Brain pericyte (primary cell): Measurements from ENCODE around the gene CELF4.

ENCODE experiments used
- DNase-seq: peaks from one replicate; pipeline ENCODE4 v3.0.0-alpha.2; 2012; ENCODE audit warnings: low read depth, low spot score

Gene CELF4

DNA sequence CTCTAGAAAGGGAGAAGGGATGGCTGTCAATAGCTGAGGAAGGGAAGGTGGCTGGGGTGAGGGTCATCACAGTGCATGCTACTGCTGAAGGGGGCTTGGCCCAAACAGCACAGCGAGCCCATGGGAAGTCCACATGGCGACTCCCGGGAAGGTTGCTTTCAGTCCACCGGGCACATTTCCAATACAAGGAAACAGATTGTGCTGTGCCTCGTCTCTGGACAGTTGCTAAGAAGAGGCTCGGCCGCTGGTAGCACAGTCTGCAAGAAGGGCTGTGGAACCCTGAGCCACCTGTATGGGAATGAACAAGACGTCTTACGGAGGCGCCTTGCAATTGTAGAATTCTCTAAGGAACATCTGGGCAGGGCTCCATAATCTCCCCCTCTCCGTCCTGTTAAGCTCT lies 123.1 kb downstream of the CELF4 start:
- DNase-seq, result no peak

- no peak for DNase-seq
Observed at GRCh38 chr18:37441821-37442220, 123.8 kb downstream of the CELF4 start.

GRCh38 chr18:37440206-37440605 lies 125.4 kb downstream of the CELF4 start:
- no peak for DNase-seq

DNA sequence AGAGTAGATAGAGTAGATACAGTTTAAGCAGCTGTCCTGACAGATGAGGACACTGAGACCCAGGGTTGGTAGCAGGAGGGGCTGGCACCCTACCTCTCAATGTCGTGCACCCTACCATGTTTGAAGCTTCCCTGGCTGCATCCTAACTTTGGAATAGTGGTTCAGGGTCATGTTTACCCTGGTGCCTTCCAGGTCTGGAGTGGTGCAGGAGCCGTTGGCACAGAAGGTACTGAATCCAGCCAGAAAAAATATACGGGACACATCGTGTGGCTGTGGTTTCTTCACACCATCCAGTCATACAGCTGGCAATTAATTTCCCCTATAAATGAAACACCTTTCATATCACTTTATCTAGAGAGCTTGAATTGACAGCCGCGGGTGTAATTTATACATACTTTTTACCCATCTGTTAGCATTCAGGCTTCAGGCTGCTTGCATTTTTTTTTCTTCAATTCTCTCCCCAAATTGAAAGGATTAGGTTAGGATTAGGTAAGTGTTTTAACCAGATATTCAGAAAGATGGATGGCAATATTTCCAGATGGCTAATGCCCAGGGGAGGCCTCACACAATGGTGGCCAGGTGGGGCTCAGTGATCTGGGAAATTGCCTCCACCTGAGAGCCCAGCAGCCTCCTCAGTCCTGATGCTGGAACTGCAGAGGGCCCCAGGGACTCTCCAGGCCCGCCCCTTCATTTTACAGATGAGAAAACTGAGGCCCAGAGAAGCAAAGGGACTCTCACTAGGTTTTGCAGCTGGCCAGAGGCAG lies 127.0 kb downstream of the CELF4 start:
- DNase-seq, result no peak

DNA sequence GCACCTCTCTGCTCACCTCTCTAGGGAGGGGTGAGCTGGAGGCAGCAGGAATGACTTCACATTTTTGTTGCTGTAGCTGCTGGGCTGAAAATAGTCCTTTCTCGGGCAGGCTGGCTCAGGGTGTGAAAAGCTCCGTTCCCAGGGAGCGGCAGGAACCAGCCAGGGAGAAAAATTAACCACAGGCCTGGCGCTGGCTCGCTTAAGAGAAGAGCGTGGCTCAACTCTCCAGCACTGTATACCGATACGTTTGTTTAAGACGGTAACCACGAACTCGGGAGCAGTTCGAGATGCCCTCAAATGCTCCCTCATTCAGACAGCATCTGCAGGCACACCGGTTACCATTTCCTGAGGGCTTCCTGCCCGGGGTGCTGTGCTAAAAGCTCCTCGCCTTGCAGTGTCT lies 129.6 kb downstream of the CELF4 start:
- DNase-seq, result no peak

DNA sequence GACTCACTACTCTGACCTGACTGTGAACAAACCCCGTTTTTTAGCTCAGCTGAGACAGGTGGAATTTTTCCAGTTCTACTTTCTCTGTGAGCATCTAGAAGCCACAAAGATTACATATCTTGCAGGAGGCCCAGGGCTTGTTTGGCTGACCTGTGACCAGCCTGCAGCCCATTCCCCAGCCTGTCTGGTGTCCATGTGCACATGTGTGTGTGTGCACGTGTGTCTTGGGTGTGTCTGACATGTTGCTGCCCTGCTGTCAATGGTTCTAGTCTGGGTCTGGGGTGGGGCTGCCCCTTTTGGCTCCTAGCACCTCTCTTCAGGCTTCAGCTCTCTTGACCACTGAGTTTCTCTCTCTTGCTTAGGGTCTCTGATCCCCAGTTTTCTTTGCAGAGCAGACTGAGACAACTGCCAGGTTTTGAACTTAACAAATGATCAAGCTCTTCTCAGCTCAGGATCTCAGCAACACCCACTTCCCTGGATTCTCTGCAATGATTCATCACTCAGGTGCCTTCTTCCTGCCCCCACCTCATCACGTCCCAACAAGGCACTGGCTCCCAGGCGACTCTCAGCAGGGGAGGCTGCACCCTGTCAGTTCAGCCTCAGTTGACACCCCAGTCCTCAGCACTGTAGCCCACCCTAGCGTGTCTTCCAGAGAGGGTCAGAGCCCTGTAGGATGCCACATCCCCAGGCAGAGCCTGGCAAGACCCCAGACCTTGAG lies 130.3 kb downstream of the CELF4 start:
- DNase-seq, result no peak

GRCh38 chr18:37434161-37434860 lies 131.3 kb downstream of the CELF4 start:
- no peak for DNase-seq

- no peak for DNase-seq
Observed at GRCh38 chr18:37432436-37433195, 133.0 kb downstream of the CELF4 start.

DNA sequence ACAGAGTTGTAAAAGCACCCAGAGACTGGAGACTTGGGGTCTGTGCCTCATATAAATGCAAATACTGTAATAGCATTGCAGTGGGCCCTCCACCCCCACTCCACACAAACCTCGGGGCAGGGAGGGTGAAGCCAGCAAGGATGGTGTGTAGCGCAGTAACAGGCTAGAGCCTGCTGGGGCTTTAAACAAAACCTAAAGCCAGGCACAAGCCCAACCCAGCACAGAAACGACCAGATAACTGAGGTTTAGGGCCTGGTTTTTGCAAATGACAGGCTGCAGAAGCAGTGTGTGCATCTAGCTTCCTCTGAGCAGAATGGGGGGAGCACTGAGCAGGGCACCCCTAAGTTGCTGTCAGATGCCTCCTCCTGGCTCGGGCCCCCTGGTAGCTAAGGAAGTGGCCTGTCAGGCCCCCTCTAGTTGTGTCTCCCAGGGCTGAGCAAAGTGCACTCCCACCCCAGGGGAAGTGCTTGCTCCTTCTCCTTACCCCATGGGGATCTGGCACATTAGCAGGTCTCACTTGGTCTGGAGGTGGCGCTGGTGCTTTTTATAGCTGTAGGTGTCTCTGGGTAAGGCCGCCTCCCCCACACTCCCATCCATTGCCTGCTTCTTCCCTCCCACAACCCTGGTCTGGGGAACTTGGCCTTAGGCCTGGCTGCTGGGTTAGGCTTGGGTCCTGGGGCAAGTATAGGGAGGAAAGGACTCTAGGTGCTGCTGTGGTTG lies 135.1 kb downstream of the CELF4 start:
- no peak for DNase-seq

GRCh38 chr18:37429791-37430190 lies 135.8 kb downstream of the CELF4 start:
- DNase-seq, result no peak

GRCh38 chr18:37428288-37428974 lies 137.2 kb downstream of the CELF4 start:
- no peak for DNase-seq

DNA sequence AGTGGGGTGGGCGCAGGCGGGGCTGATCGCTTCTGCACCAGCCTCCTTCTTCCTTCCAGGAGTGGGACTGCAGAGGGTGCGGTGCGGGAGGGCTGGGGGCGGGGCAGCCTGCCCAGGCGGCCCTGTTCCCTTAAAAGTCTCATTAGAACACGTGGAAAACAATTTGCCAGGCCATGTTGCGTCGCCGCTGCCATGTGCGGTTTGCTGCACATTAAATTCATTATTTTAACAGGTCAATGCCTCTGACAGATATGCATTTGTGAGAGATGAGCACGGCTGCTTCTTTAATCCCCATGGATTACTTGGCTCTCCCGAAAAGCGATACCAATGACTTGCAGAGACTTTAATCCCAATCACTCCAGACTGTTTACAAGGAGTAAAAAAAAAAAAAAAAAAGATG lies 139.0 kb downstream of the CELF4 start:
- no peak for DNase-seq

- DNase-seq, result no peak
Observed at GRCh38 chr18:37425222-37425621, 140.4 kb downstream of the CELF4 start.

DNA sequence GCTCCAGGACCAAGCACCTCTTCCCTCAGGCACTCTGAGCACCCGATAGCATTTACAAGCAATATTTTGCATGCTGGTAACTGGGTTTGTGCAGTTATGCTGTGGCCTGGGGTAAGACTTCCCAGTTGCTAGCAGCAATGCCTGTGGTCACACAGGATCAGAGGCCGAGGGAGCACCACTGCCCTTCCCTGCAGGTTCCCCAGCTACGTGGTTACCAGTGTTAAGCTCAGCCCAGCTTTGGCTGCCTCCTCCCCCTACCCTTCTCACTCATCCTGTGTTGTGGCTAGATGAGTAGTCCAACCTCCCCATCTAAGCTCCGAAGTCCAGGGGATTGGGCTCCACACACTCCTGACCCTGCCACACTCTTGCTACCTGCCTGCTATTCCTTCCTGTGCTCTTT lies 141.1 kb downstream of the CELF4 start:
- no peak for DNase-seq

DNA sequence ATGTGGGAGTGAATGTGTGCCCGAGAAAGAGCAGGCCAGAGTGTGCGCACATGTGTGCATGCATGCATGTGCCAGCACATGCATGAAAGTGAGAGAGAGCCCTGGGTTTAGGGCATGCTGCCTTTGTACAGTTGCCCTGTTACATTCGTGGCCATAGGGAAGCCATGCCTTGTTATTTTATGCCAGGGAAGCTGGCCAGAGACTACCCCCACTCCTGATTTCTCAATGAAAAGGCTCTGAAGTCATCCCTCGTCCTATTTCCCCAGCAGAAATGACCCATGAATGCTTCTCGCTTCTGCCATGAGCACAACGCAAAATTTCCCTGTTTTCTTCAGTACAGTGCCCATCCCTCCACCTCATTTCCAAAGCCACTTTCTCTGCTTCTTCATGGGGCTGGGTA lies 143.0 kb downstream of the CELF4 start:
- no peak for DNase-seq

DNA sequence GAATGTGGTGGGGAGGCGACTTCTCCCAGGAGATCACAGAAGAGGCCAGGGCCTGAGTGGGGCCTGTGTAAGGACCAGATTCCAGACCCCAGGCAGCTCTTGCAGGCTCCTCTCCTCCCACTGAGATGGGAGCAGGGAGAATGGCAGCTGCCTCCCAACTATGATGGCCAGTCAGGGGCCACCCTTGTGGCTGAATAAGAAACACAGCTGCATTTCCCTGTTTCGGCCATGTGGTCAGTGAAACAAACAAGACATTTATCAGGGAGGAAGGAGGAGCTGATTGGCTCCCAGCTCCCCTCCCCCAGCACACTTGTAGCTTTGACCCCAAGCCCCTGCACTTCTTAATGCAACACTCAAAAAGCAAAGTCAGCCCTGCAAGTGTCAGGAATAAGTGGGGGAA lies 143.5 kb downstream of the CELF4 start:
- no peak for DNase-seq

DNA sequence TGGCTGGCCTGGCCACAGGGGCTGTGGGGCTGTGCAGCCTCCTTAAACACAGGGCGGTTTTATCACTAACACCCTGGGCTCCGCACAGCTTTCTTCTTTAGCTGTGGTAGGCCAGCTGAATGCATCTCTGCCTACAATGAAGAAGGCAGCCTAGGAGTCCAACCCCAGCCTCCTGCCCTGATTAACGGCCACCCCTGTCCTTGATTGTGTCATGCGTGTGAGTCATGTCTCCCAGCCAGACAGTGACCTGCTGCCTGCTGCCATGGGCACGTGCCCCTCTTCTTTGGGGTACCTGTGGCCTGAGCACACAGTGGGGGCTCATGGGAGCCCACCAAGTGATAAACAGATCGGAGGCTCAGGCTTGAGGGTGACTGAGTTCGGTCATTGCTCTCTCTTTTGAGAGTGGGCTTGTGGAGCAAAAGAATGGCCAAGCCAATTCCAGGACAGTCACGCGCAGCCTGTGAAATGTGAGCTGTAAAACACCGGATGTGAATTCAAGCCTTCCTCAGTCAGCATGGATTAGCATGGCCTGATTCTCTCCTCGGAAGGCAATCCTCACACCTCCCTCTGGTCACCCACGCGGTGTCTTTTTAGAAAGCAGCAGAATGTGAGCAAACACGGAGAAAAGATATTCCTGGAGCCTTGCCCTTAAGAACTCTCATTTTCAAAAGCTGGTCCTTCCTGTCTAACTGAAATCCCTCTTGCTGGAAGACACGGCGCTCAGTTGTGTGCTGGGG lies 144.1 kb downstream of the CELF4 start:
- no peak for DNase-seq

DNA sequence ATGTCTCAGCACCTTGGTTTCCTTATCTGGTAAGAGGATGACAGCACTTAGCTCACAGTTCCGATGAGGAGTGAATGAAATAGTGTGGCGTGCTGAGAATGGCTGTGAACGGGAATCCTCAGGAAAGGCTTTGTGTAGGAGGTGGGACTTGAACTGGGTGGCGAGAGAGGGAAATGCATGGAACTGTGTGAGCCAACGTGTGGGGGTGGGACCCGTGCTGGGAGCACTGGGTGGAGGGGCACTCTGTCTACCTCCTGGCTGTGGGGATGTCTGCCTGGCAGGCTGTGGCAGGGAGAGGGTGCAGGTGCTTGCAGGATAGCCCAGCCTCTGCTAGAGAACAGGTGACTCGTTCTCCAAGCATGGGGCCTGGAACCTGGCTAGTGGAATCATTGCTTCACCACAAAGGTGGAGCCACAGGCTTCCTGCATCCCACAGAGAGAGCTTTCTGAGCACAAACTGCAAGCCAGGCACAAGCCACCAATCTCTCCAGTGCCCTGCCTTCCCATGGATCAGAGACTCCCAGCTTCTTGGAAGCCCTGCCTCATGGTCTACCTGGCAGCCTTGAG lies 145.2 kb downstream of the CELF4 start:
- no peak for DNase-seq

- DNase-seq, result no peak
Observed at GRCh38 chr18:37419866-37420265, 145.7 kb downstream of the CELF4 start.

- no peak for DNase-seq
Observed at GRCh38 chr18:37419315-37419714, 146.3 kb downstream of the CELF4 start.
